HG03064 (cell line): Measurements from ENCODE around the gene ARHGAP44.

Source experiments
- ATAC-seq: cut with Tn5 transposase; IDR thresholded peaks from one replicate; pipeline ENCODE4 v1.9.1; 2021; ENCODE audit warnings: low read depth; ENCODE audit not compliant: unreplicated experiment

The ARHGAP44 gene

GRCh38 chr17:13014801-13015200 is 225.5 kb downstream of the ARHGAP44 start:
- no peak for ATAC-seq

GRCh38 chr17:13016881-13017654 is 227.8 kb downstream of the ARHGAP44 start:
- peak; percentile 12 for ATAC-seq

- peak; percentile 98 for ATAC-seq
Observed at GRCh38 chr17:13017655-13018459, 228.6 kb downstream of the ARHGAP44 start, which contains the start of gene ELAC2. TSS of gene ELAC2 (minus strand) at chr17:13018027. CDS start at chr17:13017947, 80 bp downstream.

- peak; percentile 26 for ATAC-seq
Observed at GRCh38 chr17:13024016-13024415, 234.7 kb downstream of the ARHGAP44 start.

- peak; percentile 88 for ATAC-seq
Observed at GRCh38 chr17:13024526-13025257, 235.4 kb downstream of the ARHGAP44 start.

GRCh38 chr17:13025258-13025627 is 235.9 kb downstream of the ARHGAP44 start:
- no peak for ATAC-seq

- no peak for ATAC-seq
Observed at GRCh38 chr17:13025687-13026086, 236.4 kb downstream of the ARHGAP44 start.

GRCh38 chr17:13027246-13027645 is 237.9 kb downstream of the ARHGAP44 start:
- ATAC-seq, result no peak

- no peak for ATAC-seq
Observed at GRCh38 chr17:13029340-13029739, 240.0 kb downstream of the ARHGAP44 start.

GRCh38 chr17:13030056-13030455 is 240.8 kb downstream of the ARHGAP44 start:
- no peak for ATAC-seq

GRCh38 chr17:13030459-13031300 is 241.4 kb downstream of the ARHGAP44 start:
- ATAC-seq, result no peak

GRCh38 chr17:13031718-13032350 is 242.5 kb downstream of the ARHGAP44 start:
- ATAC-seq, result no peak

- no peak for ATAC-seq
Observed at GRCh38 chr17:13035420-13035819, 246.1 kb downstream of the ARHGAP44 start.

GRCh38 chr17:13036751-13037150 is 247.5 kb downstream of the ARHGAP44 start:
- ATAC-seq, result no peak

GRCh38 chr17:13038931-13039665 is 249.8 kb downstream of the ARHGAP44 start:
- ATAC-seq, result no peak
